Stimulated activated naive CD8-positive, alpha-beta T cell treated with anti-CD3 and anti-CD28 coated beads, Interleukin-15, Interleukin-2, amounts not matched to agents 100 U/mL and 50 U/mL, for 24 hours (primary cell): Measurements from ENCODE around the gene IPO13.

Source experiments
- ATAC-seq: fragments of 150-1000 bp; cut with Tn5 transposase; one replicate; pipeline ENCODE4 v1.10.0; 2021
- DNase-seq: peaks from one replicate; pipeline ENCODE4 v3.0.0; 2021

The IPO13 gene

DNA sequence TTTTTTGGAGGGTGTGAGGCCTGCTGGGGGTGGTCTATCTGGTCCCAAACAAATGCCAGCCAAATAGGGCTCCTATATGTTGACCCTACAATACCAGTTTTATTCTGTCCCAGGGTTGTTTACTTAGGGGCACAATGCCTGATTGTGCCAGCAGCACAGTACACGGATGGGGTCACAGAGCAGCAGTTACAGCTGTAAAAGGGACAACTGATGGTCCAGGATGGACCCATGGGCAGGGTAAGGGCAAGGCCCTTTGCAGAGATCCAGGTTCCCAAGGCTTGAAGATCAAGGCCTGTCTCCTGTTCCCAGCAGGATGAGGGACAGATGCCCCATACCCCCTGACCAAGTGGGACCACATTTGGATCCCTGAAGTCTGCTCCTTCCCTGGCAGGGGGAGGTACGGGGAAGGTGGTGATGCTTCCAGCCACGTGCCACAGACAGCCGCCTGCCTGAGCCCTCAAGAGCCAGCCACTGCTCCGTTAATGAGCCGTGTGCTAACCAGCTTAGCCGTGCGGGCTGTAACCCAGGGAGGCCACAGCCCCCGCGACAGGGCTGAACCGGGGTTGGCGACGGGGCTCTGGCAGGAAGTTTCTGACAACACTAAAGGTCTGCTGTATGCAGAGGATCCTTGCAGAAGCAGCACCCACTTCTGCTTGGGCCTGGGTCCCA lies 66.3 kb downstream of the IPO13 start:
- no peak for DNase-seq
- no peak for ATAC-seq

- DNase-seq, result no peak
- ATAC-seq, result no peak
Measured at GRCh38 chr1:44013949-44014348, 67.2 kb downstream of the IPO13 start.

DNA sequence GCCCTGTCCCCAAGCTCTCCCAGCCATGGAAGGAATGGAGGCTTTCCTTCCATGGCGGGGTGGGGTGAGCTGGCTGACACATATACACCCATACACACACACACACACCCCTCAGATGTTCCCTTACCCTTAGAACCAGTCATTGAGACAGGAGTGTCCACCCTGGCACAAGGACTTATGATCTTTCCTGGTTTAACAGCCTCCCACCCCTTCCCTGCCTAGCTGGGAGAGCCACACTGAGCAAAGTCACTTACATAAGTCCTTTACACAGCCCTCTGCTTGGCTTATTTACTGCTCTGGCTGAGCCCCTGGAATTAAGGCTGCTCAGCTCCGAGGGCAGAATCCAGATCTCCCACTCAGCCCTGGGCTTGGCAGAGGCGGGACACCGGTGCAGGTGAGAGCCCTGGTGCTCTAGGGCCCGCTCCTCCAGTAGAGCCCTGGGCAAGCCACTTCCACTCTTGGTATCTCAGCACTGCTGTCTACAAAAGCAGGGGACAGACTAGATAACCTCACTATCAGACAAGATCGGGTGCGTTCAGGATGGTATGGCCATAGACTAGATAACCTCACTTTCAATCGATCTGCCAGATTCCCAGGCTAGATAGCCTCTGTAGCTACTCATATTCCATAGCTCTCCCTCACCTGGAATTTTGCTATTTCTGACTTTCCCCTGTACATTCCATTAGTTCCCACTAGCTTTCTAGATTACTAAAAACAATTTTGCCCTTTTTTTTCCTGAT lies 67.8 kb downstream of the IPO13 start:
- no peak for ATAC-seq
- no peak for DNase-seq

DNA sequence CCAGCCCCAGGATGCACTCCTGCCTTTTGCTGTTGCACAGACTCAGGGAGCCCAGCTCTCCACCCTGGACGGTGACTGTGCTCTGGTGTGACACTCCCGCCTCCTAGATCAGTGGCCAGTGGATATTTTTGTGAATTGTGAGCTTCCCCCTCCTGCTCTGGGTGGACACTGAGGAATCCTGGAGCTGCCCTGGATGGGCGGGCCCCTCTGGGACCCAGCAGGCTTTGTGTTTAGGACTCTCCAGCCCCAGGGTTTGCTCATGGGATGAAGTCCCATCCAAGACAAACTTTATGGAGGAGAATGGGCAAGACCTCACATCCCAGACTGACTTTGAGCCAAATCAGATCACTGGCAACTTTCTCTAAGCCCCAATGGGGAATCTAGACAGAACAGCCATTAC lies 68.5 kb downstream of the IPO13 start:
- DNase-seq (no peak), ATAC-seq (no peak)

DNA sequence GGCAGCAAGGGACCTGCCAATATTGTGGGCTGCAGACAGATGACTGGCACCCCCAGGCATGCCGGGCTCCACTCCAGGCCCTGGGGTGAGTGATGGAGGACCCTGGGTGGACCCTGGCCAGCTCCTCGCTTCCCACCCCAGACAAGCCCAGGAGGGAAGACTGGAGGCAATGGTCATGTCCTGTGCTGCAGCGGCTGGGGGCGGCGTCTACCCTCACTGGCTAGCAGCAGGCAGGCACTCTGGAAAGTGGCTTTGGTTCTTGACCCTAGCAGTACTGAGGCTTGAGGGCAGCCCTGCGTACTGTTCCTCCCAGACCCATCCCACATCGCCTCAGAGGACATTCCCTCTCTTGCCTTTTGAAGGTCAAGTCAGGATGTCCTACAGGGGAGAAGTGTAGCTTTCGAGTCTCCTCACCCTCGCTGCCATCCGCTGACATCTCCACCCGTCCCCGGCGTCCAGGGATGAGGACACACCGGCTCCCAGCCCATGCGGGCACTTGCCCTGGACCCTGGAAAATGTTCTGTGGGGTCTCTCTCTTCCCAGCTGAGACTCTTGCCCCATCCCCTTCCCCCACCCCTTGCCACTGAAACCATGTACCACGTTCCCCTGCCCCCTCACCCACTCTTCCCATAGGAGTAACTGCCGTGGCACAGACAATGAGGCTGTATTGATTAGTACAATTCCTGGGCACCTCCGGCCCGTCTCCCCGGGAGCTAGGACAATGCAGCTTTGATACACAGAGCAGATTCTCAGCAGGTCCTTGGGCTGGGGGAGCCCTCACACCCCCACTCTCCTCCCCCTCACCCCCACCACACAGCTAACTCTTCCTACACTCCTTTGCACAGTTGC lies 69.5 kb downstream of the IPO13 start:
- no peak for ATAC-seq
- no peak for DNase-seq

- no peak for ATAC-seq
- no peak for DNase-seq
Measured at GRCh38 chr1:44016890-44017400, 70.2 kb downstream of the IPO13 start.
